K562 (cell line): ENCODE results near the gene STAU1. TPM values are rescaled to one million over a fixed set of nuclear protein-coding genes. Genes with fewer than 3 reads are reported as not detected.

ENCODE experiments used
- PRDM10 ChIP-seq: fragments of 450-650 bp; IDR thresholded peaks from 2 replicates; pipeline ENCODE4 v1.6.1; 2018; ENCODE audit not compliant: partially characterized antibody
- RBFOX2 ChIP-seq: fragments of 200-400 bp; formaldehyde crosslinking; IDR thresholded peaks from 2 replicates; pipeline ENCODE4 v1.6.1; 2017; ENCODE audit warnings: low read depth, mild to moderate bottlenecking, low read length, moderate library complexity
- TBP ChIP-seq: optimal IDR thresholded peaks from 2 replicates; pipeline ENCODE3; 2011; ENCODE audit warnings: low read depth, low read length, improper control_type of control experiment
- polyA plus RNA-seq, 8 experiments: library from polyadenylated mRNA; depleted of rRNA in 4 of 8; stranded (reverse) in 5 of 8; unstranded in 3 of 8; fragments of >200 nt; fragmentation: Nextera tagmentation in 2 of 8; fragmentation: Illumina TruSeq in 1 of 8; extraction: Ambion mirVana in 2 of 8; extraction: Trizol in 1 of 8; gene quantifications; 2 replicates each; pipeline versions ENCODE4 v1.2.1 to v1.2.3, GENCODE V29; 2011 to 2014; ENCODE audit warnings: inconsistent platforms in 1 of 8, missing spikeins in 1 of 8
- total RNA-seq, 7 experiments: library from RNA; depleted of rRNA in 6 of 7; stranded (reverse); fragments of >200 nt in 6 of 7; fragmentation: Illumina TruSeq in 2 of 7; extraction: Trizol in 2 of 7; gene quantifications; 2 replicates each; pipeline versions ENCODE4 v1.2.1 to v1.2.3, GENCODE V29; 2011 to 2021; ENCODE audit warnings: low replicate concordance in 1 of 7

Gene STAU1
- total and polyA plus RNA-seq, 9 of the 15 experiments (the other 6 are each of a cell fraction or from before 2014, with no cell fraction given), result 18.0 to 106 (median 50.6) TPM

DNA sequence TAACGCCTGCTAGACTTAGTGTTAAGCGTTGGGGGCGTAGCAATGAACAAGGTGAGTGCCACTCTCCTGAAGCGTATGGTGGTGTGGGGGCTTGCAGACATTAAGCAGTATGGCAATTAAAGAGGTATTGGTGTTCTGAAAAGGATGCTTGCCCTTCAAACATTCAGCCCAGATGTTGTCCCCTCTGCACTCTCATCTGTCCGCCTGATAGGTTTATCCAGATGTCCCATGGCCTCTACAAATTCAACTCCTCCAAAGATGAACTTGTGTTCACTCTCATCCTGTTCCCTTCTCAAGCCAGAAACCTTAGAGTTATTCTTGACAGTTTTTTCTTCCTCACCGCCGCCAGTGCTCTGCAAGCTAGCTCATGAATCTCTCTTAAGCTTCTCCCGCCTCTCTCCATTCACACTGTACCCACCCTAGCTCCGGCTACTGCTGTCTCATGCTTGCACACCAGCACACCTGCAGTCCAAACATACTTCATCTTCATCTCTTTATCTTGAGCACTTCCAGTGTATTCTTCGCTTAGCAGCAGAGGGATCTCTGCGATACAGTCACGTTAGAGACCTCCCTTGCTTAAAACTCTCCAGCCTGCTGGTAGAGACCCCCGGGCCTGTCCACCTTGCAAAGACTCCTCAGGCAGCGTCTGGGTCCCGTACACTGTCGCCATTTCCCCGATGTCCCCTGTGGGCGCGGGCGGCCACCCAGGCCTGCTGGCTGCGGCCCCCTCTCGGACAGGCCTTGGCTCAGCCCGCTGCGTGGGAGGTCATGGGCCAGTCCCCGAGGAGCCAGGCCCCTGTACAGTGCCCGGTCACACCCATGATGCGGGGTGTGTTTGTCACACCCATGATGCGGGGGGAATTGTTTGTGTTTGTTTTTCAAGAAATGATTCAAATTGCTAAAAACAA lies 32.0 kb upstream of the STAU1 start (continued):
- TF ChIP-seq TBP (peak; percentile 9), PRDM10 (peak; percentile 68), RBFOX2 (peak; percentile 71)
- TF ChIP-seq, all 486 proteins: peak for 6
